ENCODE results near the gene PTGER1.

The PTGER1 gene

DNA sequence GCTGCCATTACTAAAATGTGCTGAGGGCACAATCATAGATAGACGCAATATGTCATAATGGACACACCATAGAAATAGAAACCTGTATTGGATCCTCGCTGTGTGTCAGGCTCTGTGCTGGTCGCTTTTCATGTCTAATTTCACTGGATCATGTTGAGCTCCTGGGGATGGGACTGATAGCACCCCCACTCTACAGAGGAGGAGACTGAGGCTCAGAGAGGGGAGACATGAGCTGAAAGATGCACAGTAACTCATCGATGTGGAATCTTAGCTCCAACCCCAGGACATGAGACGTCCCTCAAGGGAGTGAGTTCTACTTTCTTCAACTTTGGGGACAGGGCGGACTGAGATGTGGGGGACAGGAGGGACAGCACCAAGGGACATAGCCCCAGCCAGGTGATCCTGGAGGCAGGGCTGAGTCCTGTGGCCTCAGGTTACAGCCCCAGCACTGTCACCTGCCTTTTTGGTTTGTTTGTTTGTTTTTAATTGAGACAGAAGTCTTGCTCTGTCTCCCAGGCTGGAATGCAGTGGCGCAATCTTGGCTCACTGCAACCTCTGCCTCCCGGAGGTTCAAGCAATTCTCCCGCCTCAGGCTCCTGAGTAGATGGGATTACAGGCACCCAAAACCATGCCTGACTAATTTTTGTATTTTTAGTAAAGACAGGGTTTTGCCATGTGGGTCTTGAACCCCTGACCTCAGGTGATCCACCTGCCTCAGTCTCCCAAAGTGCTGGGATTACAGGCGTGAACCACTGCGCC, 27.4 kb upstream of the PTGER1 start:
- no peak for DNase-seq (ENCODE audit: low read depth in 2 of 3, low spot score in 1 of 3)

DNA sequence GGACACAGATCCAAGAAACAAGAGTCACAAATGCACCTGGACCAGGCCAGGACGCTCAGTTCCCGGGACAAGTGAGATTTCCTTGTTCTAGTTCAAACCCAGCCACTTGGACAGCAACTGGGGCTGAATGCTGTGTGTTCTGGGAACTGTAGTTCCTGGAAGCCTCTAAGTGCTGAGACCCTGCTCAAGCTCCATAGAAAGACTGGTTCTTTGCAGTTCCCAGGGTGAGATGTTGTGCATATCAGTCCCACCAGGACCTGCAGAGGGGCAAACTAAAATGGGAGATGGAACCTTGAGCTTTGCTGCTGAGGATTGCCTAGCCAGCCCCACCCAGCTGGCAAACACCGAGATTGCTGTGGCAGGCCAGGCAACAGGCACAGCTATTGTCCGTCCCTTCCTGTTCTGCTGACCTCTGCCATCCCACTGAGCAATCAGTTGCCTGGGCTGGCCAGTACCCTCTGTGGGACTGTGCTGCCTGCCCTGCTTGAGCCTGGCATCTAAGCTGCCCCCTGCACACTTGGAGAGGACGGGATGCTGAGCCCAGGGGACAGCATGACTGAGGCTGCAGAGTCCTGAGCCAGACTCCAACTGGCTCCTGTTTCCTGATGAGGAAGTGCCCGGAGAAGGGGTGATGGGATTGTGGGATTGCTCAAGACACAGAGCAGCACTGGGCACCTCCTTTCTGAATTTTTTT, 22.2 kb upstream of the PTGER1 start:
- DNase-seq (ENCODE audit: low read depth in 2 of 3, low spot score in 1 of 3) = no peak

DNA sequence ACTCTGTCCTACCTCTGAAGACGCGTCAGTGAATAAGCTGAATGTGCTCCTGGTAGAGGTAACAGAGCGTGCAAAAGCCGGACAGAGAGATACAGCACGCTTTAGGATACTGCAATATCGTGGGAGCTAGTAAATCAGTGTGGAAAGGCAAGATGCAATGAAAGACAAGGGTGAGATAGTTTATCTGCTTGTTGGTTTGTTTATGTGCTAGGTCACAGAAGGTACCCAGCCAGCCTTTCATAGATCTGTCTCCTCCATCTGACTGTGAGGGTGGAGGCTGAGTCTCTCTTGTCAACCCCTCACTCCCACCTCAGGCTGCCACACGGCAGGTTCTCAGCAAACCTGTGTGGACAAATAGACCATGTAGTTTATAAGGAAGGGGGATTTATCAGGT, 21.7 kb upstream of the PTGER1 start:
- no peak for DNase-seq (ENCODE audit: low read depth in 2 of 3, low spot score in 1 of 3)

DNA sequence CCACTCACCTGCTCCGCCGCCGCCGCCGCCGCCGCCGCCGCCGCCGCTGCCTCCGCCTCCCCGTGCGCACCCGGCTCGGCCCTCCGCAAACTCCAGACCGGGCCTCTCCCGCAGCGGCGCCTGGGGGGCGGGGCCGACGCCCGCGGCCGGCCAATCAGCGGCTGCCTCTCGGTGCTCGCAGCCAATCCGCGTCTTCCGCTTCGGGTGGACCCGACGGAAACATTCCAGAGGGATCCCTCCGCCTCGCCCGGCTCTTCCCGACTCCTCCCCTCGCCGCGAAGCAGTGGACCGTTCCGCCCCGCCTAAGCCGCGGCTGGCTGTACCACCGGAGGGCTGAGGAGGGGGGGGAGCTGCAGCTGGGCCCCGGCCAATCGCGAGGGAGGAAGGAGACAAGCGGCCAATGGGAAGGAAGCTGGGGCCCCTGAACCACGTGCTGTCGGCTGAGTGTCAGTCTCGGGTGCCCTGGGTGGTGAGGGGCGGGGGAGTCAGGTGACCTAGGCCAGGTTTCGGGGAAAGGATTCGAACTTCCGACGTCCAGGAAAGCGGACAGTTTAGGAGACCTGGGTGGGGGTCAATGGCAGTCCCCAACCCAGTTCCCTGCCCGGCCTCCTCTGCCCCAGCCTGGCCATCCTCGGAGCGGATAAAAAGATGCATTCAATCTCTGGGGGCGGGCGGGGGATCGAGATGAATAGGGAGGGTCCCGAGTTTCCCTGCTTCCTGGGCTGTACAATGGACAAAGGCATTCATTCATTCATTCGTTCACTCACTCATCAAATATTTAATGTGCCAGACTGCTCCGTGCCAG, 21.1 kb upstream of the PTGER1 start, which contains the start of gene GIPC1:
GIPC1 (minus strand) TSS at position 99 of the 805 bp plus-strand sequence. CDS start 13,151 bp downstream, outside the sequence.
- peak; percentile 62 to 83 (median 68) for DNase-seq (ENCODE audit: low read depth in 2 of 3, low spot score in 1 of 3)

DNA sequence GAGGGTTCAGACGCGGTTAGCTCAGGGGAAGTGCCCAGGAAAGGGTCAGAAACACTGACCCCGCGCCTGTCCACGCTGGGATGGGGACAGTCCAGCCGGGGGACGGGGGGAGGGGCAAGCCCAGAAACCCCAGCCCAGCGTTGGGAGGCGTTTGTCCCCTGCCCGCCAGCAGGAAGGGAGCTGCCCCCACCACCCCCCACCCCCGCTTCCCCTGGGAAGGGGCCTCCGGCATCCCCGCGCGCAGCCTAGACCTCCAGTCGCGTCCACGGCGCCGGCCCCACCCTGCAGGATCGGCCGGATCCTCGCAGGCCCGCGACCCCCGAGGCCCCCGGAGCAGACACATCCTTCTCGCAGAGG, 20.5 kb upstream of the PTGER1 start:
- no peak for DNase-seq (ENCODE audit: low read depth in 2 of 3, low spot score in 1 of 3)

DNA sequence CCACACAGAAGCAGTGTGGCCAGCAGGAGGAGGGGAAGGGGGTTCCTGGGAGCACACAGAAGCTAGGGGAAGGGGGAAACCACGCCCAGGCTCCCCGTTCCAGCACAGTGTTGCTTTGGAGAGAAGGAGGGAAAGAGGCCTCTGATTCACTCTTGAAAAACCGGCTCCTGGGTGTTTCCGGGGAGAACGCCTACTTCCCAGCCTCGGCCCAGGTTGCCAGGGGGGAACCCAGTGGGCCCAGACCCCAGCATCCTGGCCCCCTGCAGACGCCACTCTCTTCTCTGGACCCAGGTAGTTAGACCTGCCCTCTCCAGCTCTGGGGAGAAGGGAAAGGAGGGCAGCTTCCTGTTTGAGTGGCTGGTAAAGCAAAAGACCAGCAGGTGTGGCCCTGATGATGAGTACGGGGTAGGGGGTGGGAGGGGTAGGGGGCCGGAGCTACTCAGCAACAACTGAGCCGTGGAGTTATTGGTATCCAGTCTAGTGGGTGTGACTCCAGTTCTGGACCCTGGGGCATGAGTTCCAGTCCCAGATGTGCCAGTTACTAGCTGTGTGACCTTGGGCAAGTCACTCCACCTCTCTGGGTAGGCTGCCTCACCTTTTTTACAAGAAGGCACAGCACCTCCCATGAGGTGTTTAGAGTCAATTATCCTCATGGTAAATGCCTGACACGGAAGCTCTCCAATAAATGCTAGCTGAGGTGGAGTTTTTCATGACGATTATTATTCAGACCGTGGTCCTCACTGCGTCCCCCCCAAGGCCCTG, 19.9 kb upstream of the PTGER1 start:
- DNase-seq (ENCODE audit: low read depth in 2 of 3, low spot score in 1 of 3) = no peak

DNA sequence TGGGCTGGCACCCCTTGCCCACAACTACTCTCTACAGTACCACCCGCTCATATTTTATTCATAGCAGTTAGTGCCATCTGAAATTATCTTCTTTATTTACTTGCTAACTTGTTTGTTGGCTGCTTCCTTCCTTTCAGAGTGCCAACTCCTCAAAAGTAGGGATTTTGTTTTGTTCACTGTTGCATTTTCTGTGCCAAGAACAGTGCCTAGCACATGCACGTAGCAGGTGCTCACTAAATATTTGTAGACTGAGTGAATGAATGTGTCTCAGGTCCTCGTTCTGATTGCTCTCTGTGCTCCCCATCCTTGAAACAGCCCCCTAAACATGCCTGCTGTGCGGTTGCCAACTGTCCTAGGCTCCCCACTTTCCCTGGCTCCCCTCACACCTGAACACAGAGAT, 19.3 kb upstream of the PTGER1 start:
- no peak for DNase-seq (ENCODE audit: low read depth in 2 of 3, low spot score in 1 of 3)

DNA sequence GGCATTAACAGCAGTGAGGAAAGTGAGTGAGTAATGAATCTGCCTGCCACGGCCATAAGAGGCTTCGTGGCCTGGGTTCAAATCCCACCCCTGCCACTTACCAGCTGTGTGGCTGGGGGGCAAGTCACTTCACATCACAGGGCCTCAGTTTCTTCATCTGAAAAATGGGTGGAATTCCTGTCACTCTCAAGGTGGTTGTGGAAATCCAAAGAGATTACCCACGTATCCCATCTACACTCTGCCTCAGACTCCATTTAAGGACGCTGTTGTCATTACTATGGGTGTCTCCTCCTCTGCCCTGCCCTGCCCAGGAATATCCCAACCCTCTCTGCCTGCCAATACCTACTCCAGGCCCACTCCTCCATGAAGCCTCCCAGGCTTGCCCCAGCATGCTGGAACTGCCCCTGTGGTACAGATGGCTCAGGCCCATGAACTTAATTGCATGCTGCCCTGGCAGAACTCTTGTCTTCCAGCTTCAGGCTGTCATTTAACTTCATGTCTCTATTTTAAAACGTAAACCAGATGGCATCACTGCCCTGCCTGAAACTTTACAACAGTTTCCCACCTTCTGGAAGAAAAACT, 17.7 kb upstream of the PTGER1 start:
- DNase-seq (ENCODE audit: low read depth in 2 of 3, low spot score in 1 of 3) = no peak

DNA sequence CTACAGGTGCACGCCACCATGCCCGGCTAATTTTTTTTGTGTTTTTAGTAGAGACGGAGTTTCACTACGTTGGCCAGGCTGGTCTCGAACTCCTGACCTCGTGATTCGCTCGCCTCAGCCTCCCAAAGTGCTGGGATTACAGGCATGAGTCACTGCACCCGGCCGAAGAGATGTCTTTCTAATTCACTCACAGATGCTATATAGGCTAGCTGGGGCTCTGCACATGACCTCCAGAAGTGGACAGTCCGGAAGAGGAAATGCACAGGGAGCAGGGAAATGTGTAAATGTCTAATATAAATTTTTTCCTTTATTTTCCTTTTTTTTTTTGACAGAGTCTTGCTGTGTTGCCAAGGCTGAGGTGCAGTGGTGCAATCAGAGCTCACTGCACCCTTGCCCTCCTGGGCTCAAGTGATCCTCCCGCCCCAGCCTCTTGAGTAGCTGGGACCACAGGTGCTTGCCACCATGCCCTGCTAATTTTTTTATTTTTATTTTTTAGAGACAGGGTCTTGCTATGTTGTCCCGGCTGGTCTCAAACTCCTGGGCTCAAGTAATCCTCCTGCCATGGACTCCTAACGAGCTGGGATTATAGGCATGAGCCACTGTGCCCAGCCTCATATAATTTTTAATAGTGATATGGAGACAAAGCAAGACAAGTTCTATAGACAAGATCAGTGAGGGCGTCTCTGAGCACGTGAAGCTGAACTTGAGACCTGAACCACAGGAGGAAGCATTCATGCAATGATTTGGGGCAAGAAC, 12.4 kb upstream of the PTGER1 start:
- no peak for DNase-seq (ENCODE audit: low read depth in 2 of 3, low spot score in 1 of 3)

DNA sequence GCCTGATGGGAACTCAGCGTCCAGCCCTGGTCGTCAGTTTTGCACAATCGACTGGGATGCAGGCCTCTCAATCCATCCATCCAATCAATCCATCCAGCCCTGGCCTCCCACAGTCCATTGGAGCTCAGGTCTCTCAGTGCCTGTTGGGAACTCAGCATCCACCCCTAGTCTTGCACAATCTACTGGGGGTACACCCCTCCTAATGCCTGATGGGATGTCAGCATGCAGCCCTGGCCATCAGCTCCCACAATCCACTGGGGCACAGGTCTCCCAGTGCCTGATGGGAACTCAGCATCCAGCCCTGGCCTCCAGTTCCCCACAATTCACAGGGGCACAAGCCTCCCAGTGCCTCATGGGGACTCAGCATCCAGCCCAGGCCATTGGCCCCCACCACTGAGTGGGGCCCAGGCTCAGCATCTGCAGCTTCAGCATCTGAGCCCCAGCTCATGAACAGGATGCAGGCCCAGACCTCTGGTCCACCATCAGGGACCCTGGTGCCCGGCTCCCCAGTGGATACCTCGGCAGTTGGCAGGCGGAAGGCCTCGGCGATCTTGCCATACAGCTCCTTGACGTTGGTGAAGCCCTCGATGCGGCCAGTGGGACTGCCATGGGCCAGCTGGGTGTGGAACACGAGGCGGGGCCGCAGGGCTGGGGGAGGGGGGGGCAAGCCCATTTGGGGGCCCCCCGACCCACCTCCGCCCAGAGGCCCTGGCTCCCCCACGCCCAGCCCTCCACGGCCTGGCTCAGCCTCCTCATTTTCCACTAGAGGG, 7.2 kb upstream of the PTGER1 start:
- no peak for DNase-seq (ENCODE audit: low read depth in 2 of 3, low spot score in 1 of 3)

DNA sequence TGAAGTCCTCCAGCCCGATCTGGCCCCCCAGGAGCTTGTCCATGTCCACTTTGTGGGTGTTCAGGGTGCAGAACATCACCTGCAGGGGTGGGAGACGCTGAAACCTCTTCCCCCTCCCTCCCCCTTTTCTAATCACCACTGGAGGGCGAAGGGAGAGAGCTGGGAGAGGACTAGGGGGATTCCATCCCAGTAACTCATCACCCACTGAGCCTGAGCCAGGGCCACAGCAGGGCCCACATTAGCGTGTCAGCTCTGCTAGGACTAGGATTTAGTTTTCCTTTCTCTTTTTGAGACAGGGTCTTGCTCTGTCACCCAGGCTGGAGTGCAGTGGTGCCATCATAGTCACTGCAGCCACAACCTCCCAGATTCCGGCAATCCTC, 5.5 kb upstream of the PTGER1 start:
- DNase-seq (ENCODE audit: low read depth in 2 of 3, low spot score in 1 of 3) = no peak

DNA sequence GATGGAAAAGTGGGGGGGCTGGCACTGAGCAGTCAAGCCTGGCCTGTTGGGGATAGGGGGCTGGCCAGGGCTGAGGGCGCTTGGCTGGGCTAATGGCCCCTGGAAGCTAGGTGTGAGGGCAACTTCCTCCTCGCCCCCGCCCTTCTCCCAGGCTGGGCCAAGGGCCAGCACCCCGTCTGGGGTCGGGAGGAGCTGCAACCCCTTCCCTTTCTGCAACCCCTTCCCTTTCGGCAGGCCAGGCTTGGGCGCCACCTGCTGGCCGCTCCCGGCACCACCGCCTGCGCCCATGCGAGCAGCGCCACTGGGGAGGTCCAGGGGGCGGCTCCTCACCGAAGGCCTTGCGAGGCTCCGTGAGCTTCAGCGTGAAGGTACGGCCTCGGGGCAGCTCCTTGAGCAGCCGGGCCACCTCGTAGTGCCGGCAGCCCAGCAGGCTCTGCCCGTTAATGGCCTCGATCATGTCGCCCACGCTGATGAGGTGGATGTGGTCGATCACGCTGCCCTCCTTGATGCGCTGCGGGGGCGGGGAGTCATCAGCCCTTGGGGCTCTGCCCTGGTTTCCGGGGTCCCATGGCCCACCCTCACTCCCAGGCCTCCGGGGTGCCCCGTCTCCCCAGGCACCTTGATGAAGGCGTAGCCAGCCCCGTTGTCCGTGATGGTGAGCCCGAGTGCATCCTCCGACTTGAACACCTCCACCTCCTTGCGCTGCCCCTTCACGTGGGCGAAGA, 5.0 kb upstream of the PTGER1 start:
- peak; percentile 48 to 75 (median 57) for DNase-seq (ENCODE audit: low read depth in 2 of 3, low spot score in 1 of 3)

DNA sequence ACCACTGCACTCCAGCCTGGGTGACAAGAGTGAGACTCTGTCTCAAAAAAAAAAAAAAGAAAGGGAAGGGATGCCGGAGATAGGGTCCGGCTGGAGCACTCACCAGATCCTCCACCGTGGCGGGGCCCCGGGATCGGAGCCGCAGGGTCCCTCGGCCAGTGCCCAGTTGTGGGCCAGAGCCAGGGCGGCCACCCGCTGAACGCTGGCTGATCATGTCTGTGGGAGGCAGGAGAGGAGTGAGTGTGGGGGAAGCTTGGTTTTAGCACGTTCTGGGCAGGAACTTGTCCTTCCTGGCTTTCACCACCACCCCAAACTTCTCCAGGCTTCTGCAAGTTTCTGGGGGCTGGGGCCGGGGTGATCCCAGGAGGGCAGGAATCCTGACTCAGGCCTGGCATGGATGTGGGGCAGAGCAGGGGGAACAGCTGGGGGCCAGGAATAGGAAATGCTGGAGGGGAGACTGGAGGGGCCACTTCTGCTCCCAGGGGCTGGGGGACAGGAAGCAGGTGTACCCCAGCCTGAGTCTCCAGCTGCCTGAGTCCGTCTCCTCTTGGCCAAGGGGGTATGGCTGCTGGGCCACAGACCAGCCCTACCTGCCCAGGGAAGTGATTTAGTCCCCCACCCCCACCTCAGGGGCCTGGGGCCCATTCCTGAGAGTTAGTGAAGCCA, 4.3 kb upstream of the PTGER1 start:
- DNase-seq (ENCODE audit: low read depth in 2 of 3, low spot score in 1 of 3) = no peak

DNA sequence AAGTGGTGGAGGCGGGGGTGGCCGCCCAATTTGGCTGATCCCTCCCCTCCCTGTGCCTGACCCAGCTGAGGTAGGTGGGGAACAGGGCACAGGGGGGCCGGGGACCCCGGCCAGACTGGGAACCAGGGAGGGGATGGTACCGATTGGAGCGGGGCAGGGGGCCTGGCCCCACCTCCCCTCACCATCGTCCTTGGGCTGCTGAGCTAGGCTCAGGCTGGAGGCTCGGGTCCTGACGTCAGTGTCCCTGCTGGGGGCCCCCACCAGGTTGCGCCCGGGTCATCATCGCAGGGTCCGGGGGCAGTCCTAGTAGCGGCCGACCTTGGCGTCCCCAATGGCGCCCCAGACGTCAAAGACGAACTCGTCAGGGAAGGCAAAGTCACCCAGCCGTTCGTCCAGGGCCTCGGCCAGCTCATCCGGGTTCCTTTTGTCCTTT, 3.0 kb upstream of the PTGER1 start:
- DNase-seq (ENCODE audit: low read depth in 2 of 3, low spot score in 1 of 3) = no peak

DNA sequence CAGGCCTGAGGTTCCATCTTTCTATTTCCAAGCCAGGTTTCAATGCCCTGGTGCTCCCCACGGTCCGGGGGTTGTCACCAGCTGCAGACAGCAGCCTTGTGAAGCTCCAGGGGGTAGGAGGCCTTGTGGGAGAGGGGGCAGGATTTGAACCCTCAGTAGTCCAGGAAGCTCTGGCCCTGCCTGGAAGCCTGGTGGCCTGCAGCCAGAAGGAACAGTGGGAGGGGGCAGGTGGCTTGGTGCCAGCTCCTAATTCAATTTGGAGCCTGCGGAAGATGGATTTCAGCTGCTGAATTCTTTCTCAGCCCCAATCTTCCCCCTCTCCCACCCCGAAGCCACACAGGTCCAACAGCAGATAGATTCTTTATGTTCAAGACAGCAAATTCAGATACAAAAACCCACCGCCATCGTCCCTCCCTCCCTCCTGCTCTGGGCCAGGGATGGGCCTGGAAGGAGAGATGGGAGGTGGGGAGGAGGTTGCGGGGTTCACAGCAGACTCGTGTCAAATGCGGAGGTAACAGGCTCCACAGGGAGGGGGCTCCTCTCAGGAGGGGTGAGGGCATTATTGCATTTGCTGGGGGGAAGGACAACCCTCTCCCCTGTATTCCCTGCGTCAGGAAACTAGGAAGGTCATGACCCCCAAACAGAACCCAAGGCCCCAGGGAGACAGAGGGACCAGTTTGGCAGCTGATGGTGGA, 2.4 kb upstream of the PTGER1 start:
- DNase-seq (ENCODE audit: low read depth in 2 of 3, low spot score in 1 of 3) = no peak

DNA sequence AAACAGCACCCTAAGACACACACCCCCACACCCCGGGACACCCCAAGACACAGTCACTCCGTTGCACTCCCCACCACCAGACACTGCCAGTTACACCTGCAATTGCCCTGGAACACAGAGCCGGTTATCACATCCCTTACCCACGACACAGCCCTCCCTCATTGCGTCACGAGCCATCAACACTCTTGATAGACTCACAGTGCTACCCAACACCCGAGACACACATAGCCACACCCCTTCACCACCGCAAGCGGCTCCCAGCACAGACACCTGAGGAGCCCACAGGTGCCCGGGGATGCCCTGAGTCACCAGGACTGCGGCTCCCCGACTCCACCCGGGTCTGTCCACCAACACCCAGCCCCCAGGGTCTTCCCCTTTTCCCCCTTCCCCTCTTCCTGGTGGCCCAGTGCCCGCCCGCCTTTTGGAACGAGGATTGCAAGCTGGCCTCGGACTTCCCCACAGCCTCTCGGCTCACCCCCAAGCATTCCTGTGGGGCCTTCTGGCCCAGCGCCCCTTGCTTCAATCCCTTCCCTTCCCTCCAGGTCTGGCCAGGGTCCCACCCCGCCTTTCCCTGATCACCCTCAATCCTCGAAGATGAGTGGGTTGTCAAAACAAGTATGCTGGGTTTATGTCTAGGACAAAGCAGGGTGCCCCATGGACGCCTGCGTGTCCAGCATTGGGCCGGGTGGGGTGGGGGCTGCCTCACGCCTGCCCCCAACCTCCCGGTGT, 1.7 kb upstream of the PTGER1 start:
- no peak for DNase-seq (ENCODE audit: low read depth in 2 of 3, low spot score in 1 of 3)

DNA sequence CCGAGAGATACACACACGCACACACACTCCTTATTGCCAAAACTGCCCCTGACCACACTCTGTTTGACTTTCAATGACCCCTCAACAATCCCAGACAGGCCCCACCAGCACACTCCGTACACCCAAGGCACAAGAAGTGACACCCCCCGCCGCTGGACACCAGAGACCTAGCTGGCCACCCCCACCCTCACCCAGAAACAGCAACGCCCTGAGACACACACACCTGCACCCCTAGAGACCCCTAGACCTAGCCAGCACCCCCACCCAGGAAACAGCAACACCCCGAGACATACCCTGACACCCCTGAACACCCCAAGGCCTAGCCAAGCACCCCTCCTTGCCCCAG, 1.1 kb upstream of the PTGER1 start:
- no peak for DNase-seq (ENCODE audit: low read depth in 2 of 3, low spot score in 1 of 3)
